ENCODE measurements around the gene SRRM4. TPM values are rescaled to one million over a fixed set of nuclear protein-coding genes. Genes with fewer than 3 reads are reported as not detected.
A peak's percentile ranks its signal among the peaks of the same experiment; 100 is the strongest.

Gene SRRM4, protein sequence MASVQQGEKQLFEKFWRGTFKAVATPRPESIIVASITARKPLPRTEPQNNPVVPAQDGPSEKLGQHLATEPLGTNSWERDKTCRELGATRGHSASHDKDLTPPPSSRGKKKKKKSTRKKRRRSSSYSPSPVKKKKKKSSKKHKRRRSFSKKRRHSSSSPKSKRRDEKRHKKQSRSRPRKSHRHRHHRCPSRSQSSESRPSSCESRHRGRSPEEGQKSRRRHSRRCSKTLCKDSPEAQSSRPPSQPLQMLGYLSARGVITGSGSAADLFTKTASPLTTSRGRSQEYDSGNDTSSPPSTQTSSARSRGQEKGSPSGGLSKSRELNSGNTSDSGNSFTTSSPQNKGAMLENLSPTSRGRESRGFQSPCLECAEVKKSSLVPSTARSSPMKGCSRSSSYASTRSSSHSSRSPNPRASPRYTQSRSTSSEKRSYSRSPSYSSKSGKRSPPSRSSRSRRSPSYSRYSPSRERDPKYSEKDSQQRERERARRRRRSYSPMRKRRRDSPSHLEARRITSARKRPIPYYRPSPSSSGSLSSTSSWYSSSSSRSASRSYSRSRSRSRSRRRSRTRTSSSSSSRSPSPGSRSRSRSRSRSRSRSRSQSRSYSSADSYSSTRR
- not detected for total RNA-seq
- long read RNA-seq, result 0 reads

DNA sequence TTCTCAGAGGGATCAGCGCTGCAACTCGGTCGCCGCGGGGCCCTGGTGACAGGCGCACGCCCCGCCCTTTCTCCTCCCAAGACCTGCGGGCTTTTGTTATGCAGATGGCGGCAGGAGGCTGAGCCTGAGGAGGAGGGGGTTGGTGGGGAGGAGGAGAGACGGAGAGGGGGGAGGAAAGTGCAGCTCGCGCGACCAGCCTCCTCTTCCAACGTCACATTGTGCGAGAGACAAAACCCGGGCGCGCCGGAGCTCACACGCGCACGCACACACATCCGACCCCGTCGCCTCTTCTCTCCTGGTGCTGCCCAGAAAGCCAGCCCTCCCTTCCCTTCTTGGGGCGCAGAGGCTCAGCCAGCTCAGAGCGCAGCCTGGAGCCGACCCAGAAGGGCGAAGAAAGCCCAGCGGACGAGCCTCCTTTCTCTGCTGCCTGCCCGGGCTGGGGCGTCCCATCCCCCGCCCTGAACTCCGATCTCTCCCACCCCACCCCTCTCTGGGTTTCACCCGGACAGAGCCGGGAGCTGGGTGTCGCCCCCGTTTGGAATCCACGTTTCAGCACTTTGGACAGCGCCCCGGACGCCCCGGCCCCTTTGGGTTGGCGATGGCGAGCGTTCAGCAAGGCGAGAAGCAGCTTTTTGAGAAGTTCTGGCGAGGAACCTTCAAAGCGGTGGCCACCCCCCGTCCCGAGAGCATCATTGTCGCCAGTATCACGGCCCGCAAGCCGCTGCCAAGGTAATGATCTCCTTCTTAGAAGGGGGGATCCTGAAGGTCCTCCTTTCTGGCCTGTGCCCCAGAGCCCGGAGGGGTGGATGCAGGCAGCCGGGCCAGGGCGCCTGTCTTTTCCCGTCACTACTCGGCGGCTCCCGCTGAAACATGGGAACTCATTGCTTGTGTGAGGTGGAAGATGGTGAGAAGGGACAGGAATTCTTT lies at the start of gene SRRM4:
SRRM4 (plus strand) TSS at position 257 of the 927 bp plus-strand sequence; CDS start at position 599, 342 bp downstream.
- ATAC-seq (no peak), DNase-seq (peak in 1 of 2 donors; percentile 3)
- intact Hi-C loops (cut with DNase I, micrococcal nuclease), result no loop called here

DNA sequence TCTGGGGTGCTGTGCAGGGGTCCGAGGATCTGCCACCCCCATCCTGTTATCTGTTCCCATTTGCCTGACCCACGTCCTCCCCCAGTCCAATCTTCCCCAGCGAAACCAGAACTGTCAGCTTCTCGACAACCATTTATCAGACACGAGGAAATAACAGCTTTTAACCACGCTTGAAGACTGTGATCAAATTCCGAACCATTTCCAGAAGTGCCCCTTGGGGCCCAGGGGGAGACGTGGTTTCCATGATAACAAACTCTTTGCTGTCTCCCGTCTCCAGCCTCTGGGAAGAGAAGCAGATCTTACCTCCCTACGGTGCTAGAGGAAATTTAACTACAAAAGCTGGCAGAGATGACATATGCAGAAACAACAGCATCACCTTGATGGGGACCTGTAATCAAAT lies 35.1 kb upstream of the SRRM4 start:
- intact Hi-C loops (cut with DNase I, micrococcal nuclease), result no loop called here
- DNase-seq (no peak), ATAC-seq (no peak)

DNA sequence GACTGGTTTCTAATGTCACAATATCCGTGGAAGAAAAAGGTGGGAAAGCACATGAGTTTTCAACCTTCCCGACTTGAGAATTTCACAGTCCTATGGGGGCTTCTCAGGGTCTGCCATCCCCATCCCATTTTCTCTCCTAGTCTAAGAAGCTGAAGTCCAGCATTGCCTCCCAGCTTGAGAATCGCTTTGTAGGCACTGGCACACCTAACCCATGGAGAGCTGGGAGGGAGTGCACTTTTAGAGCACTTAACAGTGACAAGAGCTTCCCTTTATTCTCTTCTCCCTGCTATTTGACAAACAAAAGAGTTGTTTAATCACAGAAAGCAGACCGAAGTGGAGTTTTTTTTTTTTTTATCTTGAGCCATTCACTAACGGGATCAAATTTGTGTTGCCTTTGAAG lies 22.8 kb upstream of the SRRM4 start:
- intact Hi-C loops (cut with DNase I, micrococcal nuclease), result no loop called here
- DNase-seq (no peak), ATAC-seq (no peak)

DNA sequence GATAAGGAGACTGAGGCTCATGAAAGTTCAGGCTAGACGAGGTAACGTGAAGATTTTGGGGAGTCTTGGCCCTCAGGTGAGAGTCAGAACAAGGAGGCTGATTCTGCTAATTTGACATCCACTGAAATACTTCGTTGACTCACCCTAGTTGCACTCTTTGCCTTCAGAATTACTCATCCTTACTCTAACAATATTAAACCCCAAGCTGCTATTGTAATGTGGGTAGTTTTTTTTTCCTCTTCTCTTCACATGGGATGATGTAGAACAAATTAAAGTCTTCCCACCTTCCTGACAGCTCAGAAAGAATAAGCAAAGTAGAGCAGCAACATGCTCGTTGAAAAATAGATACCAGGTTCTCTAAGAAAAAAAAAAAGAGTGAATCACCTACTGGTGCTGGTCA lies 22.0 kb upstream of the SRRM4 start:
- DNase-seq (no peak), ATAC-seq (no peak)
- intact Hi-C loops (cut with DNase I, micrococcal nuclease), result no loop called here

DNA sequence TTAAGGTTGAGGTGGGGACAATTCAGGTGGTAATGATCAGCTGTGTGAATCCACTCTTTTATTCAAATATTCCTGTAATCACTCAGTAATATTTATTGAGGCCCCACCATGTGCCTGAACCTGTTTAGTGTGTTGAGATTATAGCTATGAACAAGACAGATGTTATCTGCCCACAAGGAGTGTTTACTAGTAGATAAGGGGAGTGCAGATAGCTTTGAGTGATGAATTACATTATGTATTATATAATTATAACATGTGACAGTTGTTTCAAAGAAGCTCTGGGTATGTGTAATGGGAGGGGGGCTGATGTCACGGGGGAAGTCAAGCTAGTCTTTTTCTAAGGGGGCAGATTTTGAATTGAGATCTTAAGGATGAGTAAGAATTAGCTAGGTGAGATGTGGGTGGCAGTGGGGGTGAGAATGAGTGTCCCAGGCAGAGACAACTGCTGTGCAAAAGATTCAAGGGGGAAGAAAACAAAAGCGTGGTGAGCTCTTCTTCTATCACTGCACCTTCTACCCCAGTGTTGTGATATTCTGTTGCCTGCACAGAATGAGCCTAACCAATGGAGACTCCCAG lies 21.3 kb upstream of the SRRM4 start:
- no peak for DNase-seq
- intact Hi-C loops (cut with DNase I, micrococcal nuclease), result no loop called here
- ATAC-seq, result no peak

DNA sequence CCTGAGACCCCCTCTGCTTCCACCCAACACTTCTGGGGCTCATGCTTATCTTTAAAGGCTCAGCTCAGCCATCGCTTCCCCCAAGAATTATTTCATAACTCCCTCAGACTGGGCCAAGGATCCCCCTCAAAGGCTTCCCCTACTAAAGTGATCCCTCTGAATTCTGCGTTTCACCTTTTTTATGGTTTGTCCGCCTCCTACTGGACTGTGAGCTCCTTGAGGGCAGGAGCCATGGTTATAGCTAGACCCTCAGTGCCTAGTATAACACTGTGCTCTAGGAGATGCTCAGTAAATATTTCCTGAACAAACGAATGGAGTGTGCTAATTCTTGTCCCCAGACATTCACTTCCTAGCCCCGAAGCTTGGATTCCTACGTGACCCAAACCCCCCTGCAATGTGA lies 20.5 kb upstream of the SRRM4 start:
- intact Hi-C loops (cut with DNase I, micrococcal nuclease), result no loop called here
- ATAC-seq (no peak), DNase-seq (no peak)

DNA sequence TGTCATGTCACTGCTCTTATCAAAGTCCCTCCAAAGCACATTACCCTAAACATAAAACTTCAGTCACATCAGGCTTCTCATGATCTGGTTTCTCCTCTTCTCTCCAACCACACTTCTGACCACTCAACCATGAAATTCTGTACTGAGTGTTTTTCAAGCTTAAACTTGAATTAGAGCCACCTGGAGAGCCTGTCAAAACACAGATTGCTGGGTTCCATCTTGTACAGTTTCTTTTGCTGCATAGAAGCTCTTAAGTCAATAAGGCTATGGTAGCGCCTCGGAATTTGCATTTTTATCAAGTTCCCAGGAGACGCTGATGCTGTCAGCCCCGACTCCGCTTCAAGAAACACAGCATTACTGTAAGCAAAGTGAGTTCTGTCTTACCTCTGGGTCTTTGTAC lies 16.4 kb upstream of the SRRM4 start:
- no peak for DNase-seq
- intact Hi-C loops (cut with DNase I, micrococcal nuclease), result no loop called here

DNA sequence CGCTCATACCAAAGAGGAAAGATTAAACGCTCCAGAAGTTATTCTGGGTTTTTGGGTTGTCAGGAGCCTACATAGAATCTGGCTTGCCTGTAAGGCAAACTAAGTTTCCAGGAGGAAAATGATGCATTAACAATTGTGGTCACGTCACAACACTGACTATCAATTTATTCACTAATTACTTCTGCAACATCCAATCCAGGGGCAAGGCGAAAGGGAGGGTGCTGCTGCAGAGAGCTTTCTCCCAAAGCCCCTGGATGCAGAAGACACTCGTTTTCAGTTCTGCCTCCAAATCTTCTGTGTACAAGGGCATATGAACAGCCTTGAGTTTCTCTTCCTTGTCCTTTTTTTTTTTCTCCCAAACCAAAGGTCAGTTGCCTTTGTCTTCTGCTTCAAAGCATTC lies 10.5 kb upstream of the SRRM4 start:
- intact Hi-C loops (cut with DNase I, micrococcal nuclease), result no loop called here
- no peak for DNase-seq
- no peak for ATAC-seq

More for the DNA sequence above, 16.4 kb upstream of the SRRM4 start:
- no peak for ATAC-seq

DNA sequence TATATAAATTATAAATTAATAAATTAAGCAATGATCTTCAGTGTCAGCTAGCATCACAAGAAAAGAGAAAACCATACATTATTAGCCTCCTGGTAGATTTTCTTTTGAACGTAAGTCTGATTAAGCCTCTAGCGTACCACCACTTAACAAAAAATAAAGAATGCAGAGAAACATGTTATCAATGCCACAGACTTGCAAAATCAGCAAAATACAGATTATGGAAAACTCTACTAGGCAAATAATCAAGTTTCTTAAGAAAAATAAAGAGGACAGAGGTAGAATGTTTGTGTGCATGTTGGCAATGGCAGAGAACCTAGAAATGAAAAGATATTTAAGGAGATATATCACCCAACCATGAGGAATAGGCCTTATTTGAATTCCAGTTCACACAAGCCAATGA lies 8.4 kb upstream of the SRRM4 start:
- ATAC-seq (no peak), DNase-seq (no peak)
- intact Hi-C loops (cut with DNase I, micrococcal nuclease), result no loop called here

DNA sequence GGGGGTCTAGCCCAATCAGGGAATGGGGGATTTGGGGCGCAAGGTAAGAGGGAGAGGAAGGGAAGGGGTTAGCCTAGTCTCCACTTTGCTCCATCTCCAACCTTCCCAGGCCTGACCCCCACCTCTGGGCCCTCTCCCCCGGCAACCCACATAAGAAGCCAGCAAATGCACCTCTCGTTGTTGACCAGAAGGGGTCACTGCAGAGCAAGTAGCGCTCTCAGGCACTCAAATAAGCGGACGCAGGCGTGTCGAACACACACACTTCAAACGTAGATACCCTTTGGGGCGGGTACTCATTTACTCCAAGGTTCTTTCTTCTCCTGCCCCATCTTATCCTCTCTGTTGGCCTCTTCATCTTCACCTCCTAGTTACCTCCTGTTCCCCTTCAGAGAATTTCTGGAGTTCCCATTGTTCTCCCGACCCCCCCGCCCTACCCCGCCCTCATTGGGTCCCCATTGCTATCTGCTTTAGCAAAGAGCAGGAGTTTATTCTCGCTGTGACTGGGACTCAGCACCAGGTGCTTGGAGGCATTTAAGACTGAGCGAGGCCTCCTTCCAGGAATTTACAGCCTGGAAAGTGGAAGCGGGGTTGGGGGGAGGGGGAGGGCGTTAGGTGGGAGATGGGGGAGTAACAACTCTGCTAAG lies 1.5 kb upstream of the SRRM4 start:
- peak in 1 of 2 donors; percentile 32 for DNase-seq
- intact Hi-C loops (cut with DNase I, micrococcal nuclease), result no loop called here
- peak; percentile 40 for ATAC-seq

DNA sequence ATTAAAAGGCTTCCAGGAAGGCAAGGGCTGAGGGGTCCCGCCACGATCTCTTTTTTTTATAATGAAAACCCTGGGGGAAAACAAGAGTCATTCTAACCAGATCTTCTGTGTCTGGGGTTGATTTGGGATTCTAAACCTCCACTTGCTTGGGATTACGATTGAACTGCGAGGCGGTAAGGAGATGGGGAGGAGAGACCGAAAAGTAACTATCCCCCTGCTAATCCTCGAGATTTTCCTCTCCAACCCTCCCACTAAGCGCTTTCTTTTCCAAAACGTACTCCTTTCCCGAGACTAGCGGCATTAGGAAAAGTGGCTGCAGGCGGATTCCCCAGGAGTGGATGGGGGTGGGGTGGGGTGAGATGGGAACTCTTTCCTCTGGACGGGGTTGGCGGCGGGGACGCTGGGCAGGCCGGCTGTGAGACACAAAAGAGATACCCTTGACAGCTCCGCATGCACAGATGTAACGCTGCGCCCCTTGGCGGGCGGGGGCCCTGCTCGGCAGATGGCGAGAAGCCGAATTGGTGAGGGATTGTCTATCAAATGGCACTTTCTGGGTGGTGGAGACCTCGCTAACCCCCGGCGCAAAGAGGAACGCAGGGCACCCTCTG lies 830 bp upstream of the SRRM4 start:
- no peak for ATAC-seq
- intact Hi-C loops (cut with DNase I, micrococcal nuclease), result no loop called here
- DNase-seq, result no peak

DNA sequence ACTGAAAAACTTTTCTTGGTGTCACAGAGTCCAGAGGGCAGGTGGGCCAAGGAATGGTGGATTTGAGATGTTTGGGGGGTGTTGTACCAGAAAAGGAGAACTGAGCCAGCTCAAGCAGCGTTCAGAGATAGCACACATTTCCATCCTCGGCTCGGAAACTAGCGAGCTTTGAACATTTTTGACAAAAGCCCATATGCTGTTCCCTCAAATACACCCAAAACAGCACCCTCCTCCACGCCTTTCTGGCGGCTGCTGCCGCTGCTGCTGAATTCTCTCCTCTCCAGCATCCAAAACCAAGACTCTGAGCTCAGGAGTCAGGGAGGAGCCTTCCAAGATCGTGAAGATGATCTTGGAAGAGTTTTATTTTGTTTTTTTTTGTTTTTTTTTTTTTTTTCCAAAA lies 961 bp downstream of the SRRM4 start:
- DNase-seq (no peak), ATAC-seq (no peak)
- intact Hi-C loops (cut with DNase I, micrococcal nuclease), result no loop called here

DNA sequence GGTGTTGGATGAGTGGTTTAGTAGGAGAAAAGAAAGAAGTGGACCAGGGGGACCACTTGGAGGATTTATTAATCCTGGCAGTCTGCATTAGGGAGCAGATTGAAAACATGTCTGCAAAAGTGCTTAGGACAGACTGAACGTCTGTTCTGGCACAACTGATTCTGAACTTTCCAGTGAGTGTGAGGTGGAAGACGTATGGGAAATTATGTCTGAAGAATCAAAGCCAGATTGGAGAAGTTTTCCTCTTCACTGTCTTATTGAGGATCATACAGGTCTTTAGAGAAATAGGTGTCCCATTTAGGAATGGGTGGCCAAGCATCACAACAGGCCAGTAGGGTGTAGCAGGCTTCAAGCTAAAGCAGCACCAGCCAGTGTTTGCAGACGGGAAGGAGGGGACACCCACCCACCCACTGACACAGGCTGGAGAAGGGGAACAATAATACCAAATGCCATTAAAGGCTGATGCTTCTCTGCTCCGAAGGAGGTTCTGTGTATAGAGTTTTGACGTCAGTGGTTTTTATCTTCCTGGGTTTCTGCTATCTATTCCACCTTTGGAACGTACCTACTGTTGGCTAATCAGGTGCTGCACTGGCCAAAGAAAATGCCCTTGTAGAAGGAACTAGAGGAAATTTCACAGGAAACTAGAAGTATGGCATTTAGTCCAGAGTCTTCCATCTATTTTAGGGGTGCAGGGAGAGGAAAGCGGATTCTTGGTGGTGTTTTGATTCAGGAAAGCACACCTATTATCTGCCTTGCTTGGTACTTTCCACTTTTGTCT lies 1.8 kb downstream of the SRRM4 start:
- intact Hi-C loops (cut with DNase I, micrococcal nuclease), result no loop called here
- DNase-seq (no peak), ATAC-seq (no peak)

DNA sequence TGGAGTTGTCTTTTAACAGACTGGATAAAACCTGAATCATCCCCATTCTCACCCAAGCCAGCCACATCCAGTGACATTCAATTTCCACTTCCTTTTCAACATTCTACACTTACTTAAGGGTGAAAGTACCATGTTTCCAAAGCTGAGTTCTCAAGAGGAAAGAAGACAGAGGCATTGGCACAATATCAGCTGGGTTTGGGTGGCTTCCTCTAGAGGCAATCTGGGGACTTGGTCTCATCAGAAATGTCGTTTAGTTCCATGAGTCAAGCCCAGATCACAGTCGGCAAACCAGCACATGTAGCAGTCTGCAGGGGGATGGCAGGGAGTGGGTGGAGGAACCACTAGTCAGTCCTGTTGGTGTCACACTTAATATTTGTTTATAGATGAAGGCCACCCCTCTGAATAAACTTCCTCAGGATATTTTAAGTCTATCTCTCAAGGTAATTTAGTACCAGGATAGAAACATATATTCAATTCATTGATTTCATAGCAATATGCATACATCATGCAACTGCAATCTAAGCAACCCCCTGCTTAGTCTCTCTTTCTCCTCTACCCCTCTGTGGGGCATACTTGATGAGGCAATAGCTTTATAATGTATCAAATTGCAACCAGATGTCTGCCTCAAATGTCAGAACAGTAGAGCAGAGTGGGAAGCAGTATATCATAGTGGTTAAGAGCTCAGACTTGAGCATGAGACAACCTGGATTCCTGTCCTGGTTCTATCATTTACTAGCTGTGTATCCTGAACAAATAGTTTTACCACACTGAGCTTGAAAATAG lies 3.0 kb downstream of the SRRM4 start:
- ATAC-seq (no peak), DNase-seq (no peak)
- intact Hi-C loops (cut with DNase I, micrococcal nuclease), result no loop called here

DNA sequence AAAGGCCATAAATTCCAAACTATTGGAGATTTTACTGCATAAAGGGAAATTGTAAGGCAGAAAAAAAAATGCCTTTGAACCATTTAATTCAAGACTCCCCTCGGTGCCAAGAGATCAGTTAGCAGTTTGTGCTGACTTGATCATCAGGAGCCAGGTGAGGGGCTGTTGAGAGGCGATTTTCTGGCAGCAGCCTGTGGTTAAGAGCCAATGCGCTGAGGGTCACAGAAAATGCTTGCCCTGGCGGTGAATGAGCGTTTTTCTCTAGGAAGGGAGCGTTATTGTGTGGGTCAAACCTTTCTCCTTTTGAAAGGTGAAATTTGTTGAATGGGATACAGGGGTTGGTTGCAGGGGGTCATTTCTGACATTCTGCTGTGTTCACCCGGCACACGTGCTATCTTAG lies 4.7 kb downstream of the SRRM4 start:
- intact Hi-C loops (cut with DNase I, micrococcal nuclease), result no loop called here
- ATAC-seq (no peak), DNase-seq (no peak)

DNA sequence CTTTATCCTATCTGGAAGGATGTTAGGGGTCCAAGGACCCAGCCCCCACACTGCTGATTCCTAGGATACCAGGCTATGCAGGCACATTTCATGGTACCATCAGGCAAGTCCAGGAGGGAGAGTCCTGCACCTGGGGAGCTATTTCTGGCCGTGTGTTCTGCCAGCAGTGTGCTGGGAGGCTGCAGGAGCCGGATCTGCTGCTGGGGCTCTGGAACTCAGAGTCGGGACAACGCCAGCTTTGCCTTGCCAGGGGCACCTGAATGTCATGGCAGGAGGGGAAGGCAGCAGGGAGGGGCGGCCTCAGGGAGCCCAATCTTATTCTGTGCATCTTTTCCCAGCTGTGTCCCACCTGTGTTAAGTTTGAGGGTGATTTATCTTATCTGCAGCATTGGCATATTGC lies 17.8 kb downstream of the SRRM4 start:
- DNase-seq, result no peak
- ATAC-seq, result no peak

DNA sequence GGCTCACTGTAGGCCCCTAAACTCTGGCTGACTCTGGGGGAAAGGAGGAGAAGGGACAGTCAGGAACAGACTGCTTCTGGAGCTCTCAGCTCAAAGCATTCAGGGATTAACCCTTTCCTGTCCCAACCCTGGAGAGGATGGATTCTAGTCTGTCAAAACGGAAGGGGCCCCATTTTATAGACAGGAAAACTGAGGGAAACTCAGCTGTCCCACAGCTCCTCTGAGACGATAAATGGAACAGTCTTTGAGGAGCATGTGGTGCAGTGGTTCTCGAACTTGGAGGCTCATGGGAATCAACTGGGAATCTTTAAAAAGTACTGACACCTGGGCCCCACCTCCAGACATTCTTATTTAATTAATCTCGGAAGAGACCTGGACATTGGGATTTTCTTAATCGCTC lies 23.7 kb downstream of the SRRM4 start:
- no peak for ATAC-seq
- DNase-seq, result no peak
- intact Hi-C loops (cut with DNase I, micrococcal nuclease), result no loop called here

More for the DNA sequence above, 17.8 kb downstream of the SRRM4 start:
- intact Hi-C loops (cut with DNase I, micrococcal nuclease), result no loop called here
